ENCODE data around the gene LSP1. TPM values are rescaled to one million over a fixed set of nuclear protein-coding genes. Genes with fewer than 3 reads are reported as not detected.

The LSP1 gene
- total and polyA plus RNA-seq, 2 donors from 2014 or later: 8.4 to 26.1 TPM

GRCh38 chr11:1870721-1871466 lies 18.0 kb downstream of the LSP1 start:
- no peak for FAIRE-seq
- H3K27ac ChIP-seq (ENCODE audit: low read depth in 2 of 2, low read length in 2 of 2): no peak overlapping the region
- H3K36me3 ChIP-seq (ENCODE audit: control insufficient read depth in 2 of 3, insufficient read depth in 3 of 3, low read length in 3 of 3): no peaks in the 10 kb centered on the region
- no peak overlapping the region for H3K4me3 ChIP-seq (ENCODE audit: low read length in 3 of 3)
- intact Hi-C loops (cut with DNase I): no loop called here
- no peak overlapping the region for H3K9ac ChIP-seq (ENCODE audit: low read length in 3 of 3)
- H3K27me3 ChIP-seq (ENCODE audit: control insufficient read depth, insufficient read depth, low read length): no peaks in the 10 kb centered on the region
- no peaks in the 10 kb centered on the region for H3K9me3 ChIP-seq (ENCODE audit: control insufficient read depth in 2 of 3, insufficient read depth in 1 of 3, low read length in 3 of 3)
- no peak for TF ChIP-seq CTCF (IDR thresholded peaks at IDR 0.05; ENCODE audit: borderline replicate concordance, extremely low read depth, insufficient read depth)
- DNase-seq: peak in 1 of 5 donors; percentile 68
- no peaks in the 10 kb centered on the region for H3K4me1 ChIP-seq (ENCODE audit: control insufficient read depth in 2 of 3, insufficient read depth in 2 of 3, low read depth in 1 of 3, low read length in 3 of 3)

- H3K27ac ChIP-seq (ENCODE audit: low read depth in 2 of 2, low read length in 2 of 2): no peak overlapping the region
- H3K36me3 ChIP-seq (ENCODE audit: control insufficient read depth in 2 of 3, insufficient read depth in 3 of 3, low read length in 3 of 3): no peaks in the 10 kb centered on the region
- TF ChIP-seq CTCF (IDR thresholded peaks at IDR 0.05; ENCODE audit: borderline replicate concordance, extremely low read depth, insufficient read depth): no peak
- H3K9ac ChIP-seq (ENCODE audit: low read length in 3 of 3): no peak overlapping the region
- DNase-seq (no peak), FAIRE-seq (no peak)
- H3K4me1 ChIP-seq (ENCODE audit: control insufficient read depth in 2 of 3, insufficient read depth in 2 of 3, low read depth in 1 of 3, low read length in 3 of 3): no peaks in the 10 kb centered on the region
- intact Hi-C loops (cut with DNase I): no loop called here
- no peak overlapping the region for H3K4me3 ChIP-seq (ENCODE audit: low read length in 3 of 3)
- H3K27me3 ChIP-seq (ENCODE audit: control insufficient read depth, insufficient read depth, low read length): no peaks in the 10 kb centered on the region
- H3K9me3 ChIP-seq (ENCODE audit: control insufficient read depth in 2 of 3, insufficient read depth in 1 of 3, low read length in 3 of 3): no peaks in the 10 kb centered on the region
Measured at GRCh38 chr11:1871531-1871930, 18.6 kb downstream of the LSP1 start.

GRCh38 chr11:1872267-1872985 lies 19.5 kb downstream of the LSP1 start:
- no peaks in the 10 kb centered on the region for H3K36me3 ChIP-seq (ENCODE audit: control insufficient read depth in 2 of 3, insufficient read depth in 3 of 3, low read length in 3 of 3)
- DNase-seq (peak in 1 of 5 donors; percentile 48), FAIRE-seq (no peak)
- H3K4me1 ChIP-seq (ENCODE audit: control insufficient read depth in 2 of 3, insufficient read depth in 2 of 3, low read depth in 1 of 3, low read length in 3 of 3): no peaks in the 10 kb centered on the region
- H3K27ac ChIP-seq (ENCODE audit: low read depth in 2 of 2, low read length in 2 of 2): no peak overlapping the region
- TF ChIP-seq CTCF (IDR thresholded peaks at IDR 0.05; ENCODE audit: borderline replicate concordance, extremely low read depth, insufficient read depth): no peak
- H3K9me3 ChIP-seq (ENCODE audit: control insufficient read depth in 2 of 3, insufficient read depth in 1 of 3, low read length in 3 of 3): no peaks in the 10 kb centered on the region
- H3K9ac ChIP-seq (ENCODE audit: low read length in 3 of 3): no peak overlapping the region
- intact Hi-C loops (cut with DNase I): no loop called here
- no peaks in the 10 kb centered on the region for H3K27me3 ChIP-seq (ENCODE audit: control insufficient read depth, insufficient read depth, low read length)
- H3K4me3 ChIP-seq (ENCODE audit: low read length in 3 of 3): no peak overlapping the region
